T-helper 22 cell (primary cell): ENCODE data around the gene TGFBR3.
A peak's percentile ranks its signal among the peaks of the same experiment; 100 is the strongest.

ENCODE experiments used
- DNase-seq: peaks from one replicate; pipeline ENCODE4 v3.0.0-alpha.2; 2020; ENCODE audit warnings: low read depth

TGFBR3 gene

DNA sequence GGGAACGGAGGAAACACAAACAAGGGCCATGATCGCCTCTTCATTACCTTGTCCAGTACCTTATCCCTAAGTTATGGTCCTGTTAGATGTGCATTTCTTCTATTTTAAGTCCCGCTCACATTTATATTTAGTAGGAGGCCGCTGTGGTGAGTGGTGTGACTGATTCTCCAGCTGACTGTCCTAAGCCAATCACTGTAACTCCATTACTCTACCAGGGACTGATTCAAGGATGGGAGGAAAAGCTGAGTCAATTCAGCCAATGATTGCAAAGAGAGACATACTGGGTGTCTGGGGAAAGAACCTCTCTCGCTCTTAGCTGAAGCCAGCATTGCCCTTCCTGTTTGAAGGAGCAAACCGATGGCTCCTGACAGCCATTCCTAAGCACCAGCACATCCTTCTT, 59.7 kb downstream of the TGFBR3 start:
- no peak for DNase-seq

DNA sequence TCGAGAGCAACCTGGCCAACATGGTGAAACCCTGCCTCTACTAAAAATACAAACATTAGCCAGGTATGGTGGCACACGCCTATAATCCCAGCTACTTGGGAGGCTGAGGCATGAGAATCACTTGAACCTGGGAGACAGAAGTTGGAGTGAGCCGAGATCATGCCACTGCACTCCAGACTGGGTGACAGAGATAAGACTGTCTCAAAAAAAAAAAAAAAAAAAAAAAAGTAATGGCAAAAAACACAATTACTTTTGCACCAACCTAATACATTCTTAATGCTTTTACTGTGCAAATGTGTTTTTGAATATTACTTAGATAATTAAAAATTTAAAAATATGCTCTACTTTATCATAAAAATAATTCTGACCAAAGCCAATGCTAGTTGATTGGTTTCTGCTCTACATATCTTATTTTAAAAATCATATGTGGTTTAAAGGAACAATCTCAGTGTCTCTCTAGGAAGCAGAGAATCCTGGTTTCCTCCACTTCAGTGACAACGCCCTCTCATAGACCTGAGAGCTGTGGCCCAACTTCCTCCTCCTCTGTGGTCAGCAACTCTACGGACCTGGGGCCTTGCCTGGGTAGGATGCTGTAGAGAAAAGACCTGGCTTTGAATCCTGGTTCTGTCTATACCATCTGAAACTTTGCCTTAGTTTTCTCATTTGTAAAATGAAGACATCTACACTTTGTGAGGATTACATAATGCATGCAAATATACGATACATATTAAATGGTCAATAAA, 64.7 kb downstream of the TGFBR3 start:
- no peak for DNase-seq

GRCh38 chr1:91819038-91819788, 66.7 kb downstream of the TGFBR3 start:
- no peak for DNase-seq

GRCh38 chr1:91818713-91818975, 67.3 kb downstream of the TGFBR3 start:
- no peak for DNase-seq

DNA sequence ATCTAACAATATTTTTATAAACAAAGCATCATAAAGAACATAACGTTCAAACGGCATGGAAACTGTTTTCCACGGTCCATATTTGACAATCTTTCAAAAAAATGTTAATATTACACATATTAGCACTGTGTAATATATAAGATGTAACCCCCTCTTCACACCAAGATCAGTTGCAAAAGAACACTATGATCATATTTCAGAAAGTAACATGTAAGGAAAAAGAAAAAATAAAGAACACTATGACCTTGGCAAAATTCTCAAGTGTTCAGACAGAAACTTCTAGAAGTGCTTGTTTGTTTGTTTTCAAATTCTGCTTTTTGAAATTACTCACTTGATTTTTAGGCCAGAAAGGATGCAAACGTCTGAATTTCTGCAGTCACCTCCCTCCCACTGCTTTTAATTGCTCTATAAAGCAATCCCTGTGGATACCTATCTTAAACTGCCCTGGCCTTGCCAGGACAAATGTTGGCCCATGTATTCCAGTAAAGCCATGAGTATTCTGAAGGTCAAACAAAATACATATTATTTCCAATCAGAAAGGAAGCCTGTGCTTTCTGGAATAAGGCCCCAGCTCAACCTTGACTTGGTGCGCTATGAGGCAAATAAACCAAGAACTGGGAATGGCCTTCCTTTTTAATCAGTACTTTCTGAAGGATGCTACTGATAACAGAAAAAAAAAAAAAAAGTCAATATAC, 68.6 kb downstream of the TGFBR3 start:
- DNase-seq = no peak

- DNase-seq = no peak
These were observed 69.9 kb downstream of the TGFBR3 start for GRCh38 chr1:91816031-91816430.

GRCh38 chr1:91814448-91814847, 71.5 kb downstream of the TGFBR3 start:
- no peak for DNase-seq

DNA sequence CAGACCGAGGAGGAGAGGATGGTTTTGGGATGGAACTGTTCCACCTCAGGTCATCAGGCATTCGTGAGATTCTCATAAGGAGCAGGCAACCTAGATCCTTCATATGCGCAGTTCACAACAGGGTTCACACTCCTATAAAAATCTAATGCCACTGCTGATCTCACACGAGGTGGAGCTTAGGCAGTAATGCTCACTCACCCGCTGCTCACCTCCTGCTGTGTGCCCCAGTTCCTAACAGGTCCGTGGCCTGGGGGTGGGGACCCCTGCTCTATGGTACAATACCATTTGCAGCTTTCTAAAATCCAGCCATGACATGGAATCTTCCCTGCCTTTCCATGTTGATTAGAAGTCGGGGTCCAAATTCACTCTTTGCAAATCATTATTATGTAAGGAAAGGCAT, 72.1 kb downstream of the TGFBR3 start:
- DNase-seq = no peak

- DNase-seq = no peak
These were observed 74.5 kb downstream of the TGFBR3 start for GRCh38 chr1:91811363-91812025.

- no peak for DNase-seq
These were observed 76.6 kb downstream of the TGFBR3 start for GRCh38 chr1:91809317-91809716.

DNA sequence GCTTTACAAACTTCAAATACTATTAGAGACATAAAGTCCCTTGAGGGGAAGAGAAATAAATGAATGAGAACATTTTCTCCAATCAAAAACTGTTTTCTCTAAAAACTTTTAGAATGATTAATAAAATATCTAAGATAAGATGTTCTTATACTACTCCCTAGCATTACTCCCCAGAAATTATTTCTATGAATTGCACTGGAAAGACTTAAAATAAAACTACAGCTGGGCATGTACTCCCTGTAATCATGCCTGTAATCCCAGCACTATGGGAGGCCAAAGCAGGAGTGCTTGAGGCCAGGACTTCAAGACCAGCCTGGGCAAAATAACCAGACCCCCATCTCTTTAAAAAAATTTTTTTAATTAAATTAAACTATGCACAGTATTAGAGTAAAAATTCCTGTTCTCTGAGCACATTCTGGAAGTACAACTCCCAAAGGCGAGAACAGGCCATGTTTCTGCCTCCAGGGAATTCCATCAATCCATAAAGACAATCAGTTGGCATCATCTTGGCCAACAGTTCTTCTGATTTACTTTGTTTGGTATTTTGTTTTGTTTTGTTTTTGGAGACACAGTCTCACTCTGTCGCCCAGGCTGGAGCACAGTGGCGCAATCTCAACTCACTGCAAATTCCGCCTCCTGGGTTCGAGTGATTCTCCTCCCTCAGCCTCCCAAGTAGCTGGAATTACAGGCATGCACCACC, 77.9 kb downstream of the TGFBR3 start:
- DNase-seq = no peak

- DNase-seq = no peak
These were observed 78.9 kb downstream of the TGFBR3 start for GRCh38 chr1:91806769-91807700.

DNA sequence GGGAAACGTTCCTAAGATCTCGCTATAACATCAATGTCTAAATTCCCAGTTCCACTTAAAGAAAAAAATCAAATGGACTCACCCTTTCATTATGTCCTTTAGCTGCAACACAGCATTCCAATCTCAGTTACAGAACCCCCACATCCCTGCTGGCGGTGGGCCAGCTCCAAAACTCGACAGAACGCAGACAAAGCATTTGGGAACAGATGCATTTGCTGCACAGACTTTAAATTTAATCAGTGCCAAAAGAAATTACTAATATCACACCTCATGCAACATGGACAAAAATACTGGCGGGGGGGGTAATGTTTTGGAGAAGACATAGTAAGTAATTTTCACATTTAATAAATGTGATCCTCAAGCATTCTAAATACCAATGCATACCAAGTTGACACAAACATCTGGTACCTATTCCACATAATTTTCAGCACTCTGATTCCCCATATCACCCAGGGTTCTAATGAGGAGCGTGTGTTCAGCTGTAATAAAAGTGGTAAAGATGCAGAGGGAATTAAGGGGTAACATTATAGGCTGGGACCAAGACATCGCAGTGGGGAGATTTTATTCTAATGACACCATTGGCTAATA, 79.7 kb downstream of the TGFBR3 start:
- no peak for DNase-seq

- DNase-seq = no peak
These were observed 80.6 kb downstream of the TGFBR3 start for GRCh38 chr1:91805311-91805801.

DNA sequence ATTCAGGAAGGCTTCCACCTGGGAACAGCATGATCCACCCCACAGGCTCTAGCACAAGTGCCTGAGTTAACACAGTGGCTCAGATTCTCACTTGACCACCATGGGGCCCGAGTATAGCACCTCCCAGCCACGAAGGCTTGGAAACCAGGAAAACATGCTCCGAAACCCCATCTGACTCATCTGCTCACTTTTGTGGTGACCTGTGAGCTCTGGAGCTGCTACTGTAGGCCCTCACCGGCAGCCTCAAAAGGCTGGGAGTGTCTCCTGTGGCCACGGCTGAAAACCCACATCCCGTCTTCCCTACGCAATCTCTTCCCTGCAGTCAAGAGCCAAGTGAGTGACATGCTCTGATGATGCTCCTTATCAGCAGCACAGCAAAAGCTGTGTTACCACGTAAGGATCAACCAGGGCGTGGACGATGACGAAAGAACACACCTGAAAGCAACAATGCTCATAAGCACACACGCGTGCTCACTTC, 81.4 kb downstream of the TGFBR3 start:
- peak; percentile 90 for DNase-seq

GRCh38 chr1:91803847-91804545, 82.0 kb downstream of the TGFBR3 start:
- DNase-seq = peak; percentile 71

GRCh38 chr1:91803123-91803522, 82.8 kb downstream of the TGFBR3 start:
- no peak for DNase-seq

- no peak for DNase-seq
These were observed 84.3 kb downstream of the TGFBR3 start for GRCh38 chr1:91801496-91802115.

GRCh38 chr1:91799863-91800262, 86.1 kb downstream of the TGFBR3 start:
- no peak for DNase-seq
